Loucy (cell line): ENCODE measurements around the gene TIAM1.

ENCODE experiments used
- CTCF ChIP-seq: fragments of 200-600 bp; sonication (generic); conservative IDR thresholded peaks from 2 replicates; pipeline ENCODE4 v1.5.1; 2014; ENCODE audit warnings: mild to moderate bottlenecking, antibody characterized with exemption, low read length
- EZH2phosphoT487 ChIP-seq: fragments of 200-600 bp; IDR thresholded peaks from 2 replicates; pipeline ENCODE4 v1.6.1; 2018; ENCODE audit warnings: antibody characterized with exemption, mild to moderate bottlenecking, moderate library complexity, borderline replicate concordance

- no peak for TF ChIP-seq CTCF
- no peak for TF ChIP-seq EZH2phosphoT487
Measured at GRCh38 chr21:31336739-31337040, 7.4 kb downstream of the TIAM1 start.
